OCI-LY7 (cell line): ENCODE results near the gene CXorf66. TPM values are rescaled to one million over a fixed set of nuclear protein-coding genes. Genes with fewer than 3 reads are reported as not detected.

Experiments
- BruUV-seq: library from RNA; stranded (reverse); fragments of 400-500 nt; replicated peaks from 2 replicates; lab custom pipeline; 2021; lab: Mats Ljungman, UMichigan
- CTCF ChIA-PET: fragments of 300-600 bp; sonication (Branson Sonifier 250); formaldehyde crosslinking; loops from one replicate; lab custom pipeline; 2022; ENCODE audit warnings: antibody characterized with exemption; ENCODE audit not compliant: unreplicated experiment; lab: Charles Lee
- POLR2A ChIA-PET: fragments of 300-600 bp; sonication (Branson Sonifier 250); formaldehyde crosslinking; loops from one replicate; lab custom pipeline; 2022; ENCODE audit warnings: antibody characterized with exemption; lab: Charles Lee
- DNase-seq: peaks from one replicate; pipeline ENCODE4 v3.0.0-alpha.2; 2015; ENCODE audit warnings: low spot score
- H2AFZ ChIP-seq: fragments of 200-600 bp; sonication (generic), shearing (Covaris generic); 2 replicates; pipeline ENCODE4 v1.6.1; 2014; ENCODE audit warnings: mild to moderate bottlenecking, antibody characterized with exemption, low read length, moderate library complexity
- H3K27ac ChIP-seq: fragments of 200-600 bp; sonication (generic); 2 replicates; pipeline ENCODE4 v1.5.1; 2014; ENCODE audit warnings: mixed run types, low read depth, mild to moderate bottlenecking, moderate library complexity, low read length, inconsistent platforms; ENCODE audit not compliant: poor library complexity, severe bottlenecking
- H3K36me3 ChIP-seq: fragments of 200-600 bp; sonication (generic); 2 replicates; pipeline ENCODE4 v1.6.1; 2014; ENCODE audit warnings: mild to moderate bottlenecking, antibody characterized with exemption, low read length, moderate library complexity, mixed read lengths; ENCODE audit not compliant: insufficient read depth
- H3K4me1 ChIP-seq: fragments of 200-600 bp; sonication (generic); 2 replicates; pipeline ENCODE4 v1.5.1; 2014; ENCODE audit warnings: mild to moderate bottlenecking, low read length; ENCODE audit not compliant: insufficient read depth, poor library complexity, severe bottlenecking
- H3K4me2 ChIP-seq: fragments of 200-600 bp; sonication (generic); 2 replicates; pipeline ENCODE4 v1.6.1; 2014; ENCODE audit warnings: mild to moderate bottlenecking, low read length
- H3K4me3 ChIP-seq: fragments of 200-600 bp; sonication (generic); 2 replicates; pipeline ENCODE4 v1.5.1; 2014; ENCODE audit warnings: mild to moderate bottlenecking, low read depth, low read length; ENCODE audit not compliant: poor library complexity, severe bottlenecking
- H3K79me2 ChIP-seq: fragments of 200-600 bp; sonication (generic); 2 replicates; pipeline ENCODE4 v1.6.1; 2016; ENCODE audit warnings: low read depth, mild to moderate bottlenecking, low read length, moderate library complexity, mixed read lengths; ENCODE audit not compliant: insufficient read depth
- H3K9me2 ChIP-seq: fragments of 200-600 bp; sonication (generic); 2 replicates; pipeline ENCODE4 v1.6.1; 2016; ENCODE audit warnings: mild to moderate bottlenecking, low read length, mixed read lengths; ENCODE audit not compliant: insufficient read depth
- H3K9me3 ChIP-seq: fragments of 200-600 bp; sonication (generic); 2 replicates; pipeline ENCODE4 v1.6.1; 2014; ENCODE audit warnings: mild to moderate bottlenecking, mixed run types, low read length, mixed read lengths
- H4K20me1 ChIP-seq: fragments of 200-600 bp; sonication (generic); 2 replicates; pipeline ENCODE4 v1.6.1; 2014; ENCODE audit warnings: mild to moderate bottlenecking, antibody characterized with exemption, low read length, moderate library complexity, mixed read lengths; ENCODE audit not compliant: insufficient read depth
- EZH2phosphoT487 ChIP-seq: fragments of 200-600 bp; sonication (generic); IDR thresholded peaks from 2 replicates; pipeline ENCODE4 v1.6.1; 2018; ENCODE audit warnings: low read depth, borderline replicate concordance, mild to moderate bottlenecking, mixed run types, antibody characterized with exemption, low read length, moderate library complexity, mixed read lengths
- intact Hi-C: fragments of 100-400 bp; cut with micrococcal nuclease; formaldehyde crosslinking; loops from one replicate; pipeline ENCODE4 v1.10.0; 2022; ENCODE audit not compliant: unreplicated experiment
- total RNA-seq, 2 experiments: library from RNA; depleted of rRNA in 1 of 2; stranded (reverse); fragments of >200 nt in 1 of 2; shearing (Covaris generic) in 1 of 2; gene quantifications; 2 replicates each; pipeline ENCODE4 v1.2.3, GENCODE V29; 2014 to 2022
- TF ChIP-seq, protein P1 (sequence below): fragments of 200-600 bp; sonication (generic); conservative IDR thresholded peaks from 2 replicates; pipeline ENCODE4 v1.5.1; 2014; ENCODE audit warnings: mild to moderate bottlenecking, antibody characterized with exemption, low read length, moderate library complexity, mixed read lengths

CXorf66 gene
- total RNA-seq, 2 experiments from 2014 or later: not detected

DNA sequence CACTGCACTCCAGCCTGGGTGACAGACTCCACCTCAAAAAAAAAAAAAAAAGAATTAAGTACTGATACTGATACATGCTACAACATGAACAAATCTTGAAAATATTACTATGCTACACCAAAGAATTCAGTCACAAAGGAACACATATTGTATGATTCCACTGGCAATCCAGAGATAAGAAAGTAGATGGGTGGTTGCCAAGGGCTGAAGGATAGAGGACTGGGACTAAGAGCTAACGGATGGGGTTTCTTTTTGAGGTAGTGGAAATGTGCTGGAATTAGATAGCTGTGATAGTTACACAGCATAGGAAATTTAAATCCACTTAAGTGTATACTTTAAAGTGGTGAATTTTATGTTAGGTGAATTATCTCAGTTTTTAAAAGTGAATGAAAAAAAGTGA, 45.0 kb downstream of the CXorf66 start:
- H2AFZ ChIP-seq: no peak overlapping the region
- H3K27ac ChIP-seq: no peak overlapping the region
- H3K4me1 ChIP-seq: no peaks in the 10 kb centered on the region
- TF ChIP-seq EZH2phosphoT487: no peak
- TF ChIP-seq, protein P1, sequence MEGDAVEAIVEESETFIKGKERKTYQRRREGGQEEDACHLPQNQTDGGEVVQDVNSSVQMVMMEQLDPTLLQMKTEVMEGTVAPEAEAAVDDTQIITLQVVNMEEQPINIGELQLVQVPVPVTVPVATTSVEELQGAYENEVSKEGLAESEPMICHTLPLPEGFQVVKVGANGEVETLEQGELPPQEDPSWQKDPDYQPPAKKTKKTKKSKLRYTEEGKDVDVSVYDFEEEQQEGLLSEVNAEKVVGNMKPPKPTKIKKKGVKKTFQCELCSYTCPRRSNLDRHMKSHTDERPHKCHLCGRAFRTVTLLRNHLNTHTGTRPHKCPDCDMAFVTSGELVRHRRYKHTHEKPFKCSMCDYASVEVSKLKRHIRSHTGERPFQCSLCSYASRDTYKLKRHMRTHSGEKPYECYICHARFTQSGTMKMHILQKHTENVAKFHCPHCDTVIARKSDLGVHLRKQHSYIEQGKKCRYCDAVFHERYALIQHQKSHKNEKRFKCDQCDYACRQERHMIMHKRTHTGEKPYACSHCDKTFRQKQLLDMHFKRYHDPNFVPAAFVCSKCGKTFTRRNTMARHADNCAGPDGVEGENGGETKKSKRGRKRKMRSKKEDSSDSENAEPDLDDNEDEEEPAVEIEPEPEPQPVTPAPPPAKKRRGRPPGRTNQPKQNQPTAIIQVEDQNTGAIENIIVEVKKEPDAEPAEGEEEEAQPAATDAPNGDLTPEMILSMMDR: no peak
- ChIA-PET POLR2A (interaction anchor here (0.7 kb wide), 1 partner anchor 169 kb away, joined by 5 read pairs; no protein-coding TSS in a partner anchor), CTCF (no interaction called here)
- no peaks in the 10 kb centered on the region for H3K9me3 ChIP-seq
- H3K4me3 ChIP-seq: no peak overlapping the region
- intact Hi-C loops: no loop called here
- H4K20me1 ChIP-seq: no peaks in the 10 kb centered on the region
- peaks cover 6% of the 10 kb centered on the region; the same call in 1 of the 2 replicates for H3K36me3 ChIP-seq
- H3K4me2 ChIP-seq: no peak overlapping the region
- H3K9me2 ChIP-seq: no peaks in the 10 kb centered on the region
- DNase-seq: no peak
- no TSS peak for BruUV-seq
- peaks cover 7% of the 10 kb centered on the region; the same call in 1 of the 2 replicates for H3K79me2 ChIP-seq

DNA sequence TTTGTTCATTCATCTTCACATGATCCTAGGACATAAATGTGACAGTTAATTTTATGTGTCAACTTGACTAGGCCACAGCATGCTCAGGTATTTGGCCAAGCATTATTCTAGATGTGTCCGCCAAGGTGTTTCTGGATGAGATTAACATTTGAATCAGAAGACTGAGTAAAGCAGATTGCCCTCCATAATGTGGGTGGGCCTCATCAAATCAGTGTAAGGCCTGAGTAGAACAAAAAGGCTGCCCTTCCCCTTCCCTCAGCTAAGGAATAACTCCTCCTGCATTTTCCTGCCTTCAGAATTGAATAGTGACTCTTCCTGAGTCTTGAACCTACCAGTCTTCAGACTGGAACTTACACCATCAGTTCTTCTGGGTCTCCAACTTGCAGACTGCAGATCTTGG, 50.9 kb downstream of the CXorf66 start:
- CTCF ChIA-PET: no interaction called here

DNA sequence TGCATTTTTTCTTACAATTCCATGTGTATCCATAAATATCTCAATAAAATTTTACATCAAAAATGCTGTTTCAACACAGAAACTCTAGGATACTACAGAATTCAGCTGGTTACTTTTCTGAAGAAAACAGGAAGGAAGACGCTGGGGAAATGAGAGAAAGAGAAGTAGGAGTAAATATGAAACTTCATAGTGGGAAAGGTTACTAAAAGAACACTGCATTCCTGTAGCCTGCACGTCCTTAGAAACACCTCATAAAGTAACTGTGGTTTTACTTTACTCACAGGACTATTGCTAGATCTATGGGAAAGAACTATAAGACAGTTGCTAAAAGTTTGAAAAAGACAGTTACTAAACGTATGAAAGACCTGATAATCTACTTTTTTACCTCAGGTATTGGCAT, 55.6 kb downstream of the CXorf66 start:
- no peak overlapping the region for H3K4me3 ChIP-seq
- no peak for DNase-seq
- no peak overlapping the region for H2AFZ ChIP-seq
- no peaks in the 10 kb centered on the region; the same call in 1 of the 2 replicates for H3K36me3 ChIP-seq
- intact Hi-C loops: no loop called here
- 0 out of 2 replicates have a peak, but pooled peaks cover 9% of the 10 kb centered on the region for H3K79me2 ChIP-seq
- H3K4me2 ChIP-seq: no peak overlapping the region
- BruUV-seq: no TSS peak
- ChIA-PET POLR2A (no interaction called here), CTCF (no interaction called here)
- H3K9me3 ChIP-seq: no peaks in the 10 kb centered on the region
- no peaks in the 10 kb centered on the region for H3K9me2 ChIP-seq
- H3K27ac ChIP-seq: no peak overlapping the region
- TF ChIP-seq, protein P1: no peak
- no peak for TF ChIP-seq EZH2phosphoT487
- no peaks in the 10 kb centered on the region for H4K20me1 ChIP-seq
- peaks cover 6% of the 10 kb centered on the region for H3K4me1 ChIP-seq

More for the DNA sequence above, 50.9 kb downstream of the CXorf66 start:
- BruUV-seq: no TSS peak
- H3K4me2 ChIP-seq: no peak overlapping the region
- H3K9me2 ChIP-seq: no peaks in the 10 kb centered on the region
- peaks cover 6% of the 10 kb centered on the region for H3K4me1 ChIP-seq
- no peak overlapping the region for H2AFZ ChIP-seq
- no peaks in the 10 kb centered on the region; the same call in 1 of the 2 replicates for H3K36me3 ChIP-seq
- H4K20me1 ChIP-seq: no peaks in the 10 kb centered on the region
- no peak for DNase-seq
- H3K79me2 ChIP-seq: peaks cover 15% of the 10 kb centered on the region; the same call in 1 of the 2 replicates
- H3K27ac ChIP-seq: no peak overlapping the region
- intact Hi-C loops: no loop called here
- H3K9me3 ChIP-seq: no peaks in the 10 kb centered on the region
- POLR2A ChIA-PET: interaction anchor here (0.6 to 1.0 kb wide), 2 partner anchors 15 to 17 kb away, joined by 4 read pairs; no protein-coding TSS in a partner anchor
- no peak for TF ChIP-seq EZH2phosphoT487
- TF ChIP-seq, protein P1: no peak
- no peak overlapping the region for H3K4me3 ChIP-seq
